Measurements from ENCODE around the gene SKOR1. TPM values are rescaled to one million over a fixed set of nuclear protein-coding genes. Genes with fewer than 3 reads are reported as not detected.

The SKOR1 gene, protein sequence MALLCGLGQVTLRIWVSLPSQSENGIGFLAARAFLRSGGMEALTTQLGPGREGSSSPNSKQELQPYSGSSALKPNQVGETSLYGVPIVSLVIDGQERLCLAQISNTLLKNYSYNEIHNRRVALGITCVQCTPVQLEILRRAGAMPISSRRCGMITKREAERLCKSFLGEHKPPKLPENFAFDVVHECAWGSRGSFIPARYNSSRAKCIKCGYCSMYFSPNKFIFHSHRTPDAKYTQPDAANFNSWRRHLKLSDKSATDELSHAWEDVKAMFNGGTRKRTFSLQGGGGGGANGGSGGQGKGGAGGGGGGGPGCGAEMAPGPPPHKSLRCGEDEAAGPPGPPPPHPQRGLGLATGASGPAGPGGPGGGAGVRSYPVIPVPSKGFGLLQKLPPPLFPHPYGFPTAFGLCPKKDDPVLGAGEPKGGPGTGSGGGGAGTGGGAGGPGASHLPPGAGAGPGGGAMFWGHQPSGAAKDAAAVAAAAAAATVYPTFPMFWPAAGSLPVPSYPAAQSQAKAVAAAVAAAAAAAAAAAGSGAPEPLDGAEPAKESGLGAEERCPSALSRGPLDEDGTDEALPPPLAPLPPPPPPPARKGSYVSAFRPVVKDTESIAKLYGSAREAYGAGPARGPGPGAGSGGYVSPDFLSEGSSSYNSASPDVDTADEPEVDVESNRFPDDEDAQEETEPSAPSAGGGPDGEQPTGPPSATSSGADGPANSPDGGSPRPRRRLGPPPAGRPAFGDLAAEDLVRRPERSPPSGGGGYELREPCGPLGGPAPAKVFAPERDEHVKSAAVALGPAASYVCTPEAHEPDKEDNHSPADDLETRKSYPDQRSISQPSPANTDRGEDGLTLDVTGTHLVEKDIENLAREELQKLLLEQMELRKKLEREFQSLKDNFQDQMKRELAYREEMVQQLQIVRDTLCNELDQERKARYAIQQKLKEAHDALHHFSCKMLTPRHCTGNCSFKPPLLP
- 0.75 TPM for polyA plus RNA-seq (2012; ENCODE audit: insufficient read length, low read depth)

DNA sequence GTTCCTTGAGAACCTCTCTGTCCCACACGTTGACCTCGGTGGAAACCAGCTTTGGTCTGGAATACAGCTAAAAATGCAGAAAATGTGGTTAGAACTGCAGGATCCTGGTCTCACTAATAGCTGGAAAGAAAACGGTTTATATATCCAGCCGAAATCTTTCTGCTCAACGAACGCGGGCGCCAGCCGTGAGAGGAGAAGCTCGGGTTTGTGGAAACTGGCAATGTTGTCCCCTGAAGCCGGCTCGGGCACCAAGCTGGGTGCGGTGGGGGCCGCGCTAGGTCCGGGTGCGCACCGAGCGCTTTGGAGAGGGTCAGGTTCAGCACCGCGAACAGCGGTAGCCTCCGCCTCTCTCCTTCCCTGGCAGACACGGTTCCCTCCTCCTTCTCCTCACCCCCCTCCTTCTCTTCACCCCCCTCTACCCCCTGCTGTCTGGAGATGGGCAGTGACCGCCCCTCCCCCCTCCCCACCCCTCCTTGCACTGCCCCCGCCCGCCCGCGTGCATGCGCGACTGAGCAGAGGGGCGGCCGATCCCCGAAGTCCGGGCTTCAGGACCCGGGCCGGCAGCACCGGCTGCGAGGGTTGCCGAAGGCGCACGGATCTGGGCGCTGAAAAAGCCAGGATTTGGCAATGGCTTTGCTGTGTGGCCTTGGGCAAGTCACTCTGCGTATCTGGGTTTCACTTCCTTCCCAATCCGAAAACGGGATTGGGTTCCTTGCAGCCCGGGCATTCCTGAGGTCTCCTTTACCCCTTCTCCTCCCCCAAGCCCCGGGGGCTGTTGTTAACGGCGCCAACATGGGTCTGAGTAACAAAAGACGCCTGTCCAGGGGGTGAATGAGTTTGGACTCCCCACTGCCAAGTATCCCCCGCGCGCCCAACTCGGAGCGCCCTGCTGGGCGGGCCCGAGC is at the start of gene SKOR1:
Gene SKOR1, plus strand, starts transcription at position 534 of the 905 bp plus-strand sequence. Its CDS starts 94 bp downstream, at position 628.
- TF ChIP-seq, protein P1, sequence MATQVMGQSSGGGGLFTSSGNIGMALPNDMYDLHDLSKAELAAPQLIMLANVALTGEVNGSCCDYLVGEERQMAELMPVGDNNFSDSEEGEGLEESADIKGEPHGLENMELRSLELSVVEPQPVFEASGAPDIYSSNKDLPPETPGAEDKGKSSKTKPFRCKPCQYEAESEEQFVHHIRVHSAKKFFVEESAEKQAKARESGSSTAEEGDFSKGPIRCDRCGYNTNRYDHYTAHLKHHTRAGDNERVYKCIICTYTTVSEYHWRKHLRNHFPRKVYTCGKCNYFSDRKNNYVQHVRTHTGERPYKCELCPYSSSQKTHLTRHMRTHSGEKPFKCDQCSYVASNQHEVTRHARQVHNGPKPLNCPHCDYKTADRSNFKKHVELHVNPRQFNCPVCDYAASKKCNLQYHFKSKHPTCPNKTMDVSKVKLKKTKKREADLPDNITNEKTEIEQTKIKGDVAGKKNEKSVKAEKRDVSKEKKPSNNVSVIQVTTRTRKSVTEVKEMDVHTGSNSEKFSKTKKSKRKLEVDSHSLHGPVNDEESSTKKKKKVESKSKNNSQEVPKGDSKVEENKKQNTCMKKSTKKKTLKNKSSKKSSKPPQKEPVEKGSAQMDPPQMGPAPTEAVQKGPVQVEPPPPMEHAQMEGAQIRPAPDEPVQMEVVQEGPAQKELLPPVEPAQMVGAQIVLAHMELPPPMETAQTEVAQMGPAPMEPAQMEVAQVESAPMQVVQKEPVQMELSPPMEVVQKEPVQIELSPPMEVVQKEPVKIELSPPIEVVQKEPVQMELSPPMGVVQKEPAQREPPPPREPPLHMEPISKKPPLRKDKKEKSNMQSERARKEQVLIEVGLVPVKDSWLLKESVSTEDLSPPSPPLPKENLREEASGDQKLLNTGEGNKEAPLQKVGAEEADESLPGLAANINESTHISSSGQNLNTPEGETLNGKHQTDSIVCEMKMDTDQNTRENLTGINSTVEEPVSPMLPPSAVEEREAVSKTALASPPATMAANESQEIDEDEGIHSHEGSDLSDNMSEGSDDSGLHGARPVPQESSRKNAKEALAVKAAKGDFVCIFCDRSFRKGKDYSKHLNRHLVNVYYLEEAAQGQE (IDR thresholded peaks at IDR 0.05; ENCODE audit: insufficient read depth in 1 of 2, low read depth in 2 of 2, low read length in 2 of 2), result peak; percentile 91 to 92
- TF ChIP-seq FOXP2 (optimal IDR thresholded peaks at IDR 0.05; ENCODE audit: borderline replicate concordance, extremely low read depth, extremely low read length, insufficient read depth) (no peak), TAF1 (IDR thresholded peaks at IDR 0.05; ENCODE audit: borderline replicate concordance, insufficient read depth, low read length) (no peak), POLR2AphosphoS5 (IDR thresholded peaks at IDR 0.05; ENCODE audit: low read depth, low read length) (no peak), SIN3A (IDR thresholded peaks at IDR 0.05; ENCODE audit: borderline replicate concordance, insufficient read depth, low read length) (no peak)

DNA sequence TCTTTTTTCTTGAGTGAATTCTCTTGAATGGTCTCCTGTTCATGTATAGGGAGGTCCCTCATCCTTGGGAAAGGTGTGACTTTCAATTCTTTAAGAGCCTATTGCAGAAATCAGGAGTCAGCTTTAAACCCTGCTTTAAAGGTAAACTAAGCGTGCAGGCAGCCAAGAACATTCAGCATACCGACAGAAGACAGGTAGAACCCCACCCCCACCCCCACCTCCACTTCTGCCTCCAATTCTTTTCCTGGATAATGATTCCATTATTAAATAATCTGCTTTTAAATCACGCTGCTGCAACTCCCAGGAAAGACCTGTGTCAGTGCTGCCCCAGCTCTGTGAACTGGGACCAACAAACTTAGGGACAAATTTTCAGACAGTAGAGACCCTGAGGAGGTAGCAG is 49.3 kb upstream of the SKOR1 start:
- TF ChIP-seq POLR2AphosphoS5 (IDR thresholded peaks at IDR 0.05; ENCODE audit: low read depth, low read length) (no peak), TAF1 (IDR thresholded peaks at IDR 0.05; ENCODE audit: borderline replicate concordance, insufficient read depth, low read length) (no peak), FOXP2 (optimal IDR thresholded peaks at IDR 0.05; ENCODE audit: borderline replicate concordance, extremely low read depth, extremely low read length, insufficient read depth) (no peak), SIN3A (IDR thresholded peaks at IDR 0.05; ENCODE audit: borderline replicate concordance, insufficient read depth, low read length) (no peak)
- TF ChIP-seq, protein P1 (IDR thresholded peaks at IDR 0.05; ENCODE audit: insufficient read depth in 1 of 2, low read depth in 2 of 2, low read length in 2 of 2), result no peak

DNA sequence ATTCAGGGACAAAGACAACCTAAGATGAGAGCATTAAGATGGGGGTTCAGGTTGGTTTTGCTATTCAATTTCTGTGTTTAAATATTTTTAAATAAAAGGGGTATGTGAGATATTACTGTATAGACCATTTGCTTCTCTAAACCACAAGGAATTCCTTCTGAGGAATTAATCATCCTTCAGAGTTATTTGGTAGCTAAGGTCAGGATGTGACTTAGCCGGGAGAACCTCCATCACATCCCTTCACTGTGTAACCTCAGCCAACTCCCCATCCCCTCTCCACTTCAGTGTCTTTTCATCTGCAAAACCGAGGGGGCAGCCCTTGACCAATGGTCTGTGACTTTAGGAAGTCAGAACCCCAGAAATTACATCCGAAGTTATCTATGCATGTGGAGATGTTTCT is 48.7 kb upstream of the SKOR1 start:
- TF ChIP-seq, protein P1 (IDR thresholded peaks at IDR 0.05; ENCODE audit: insufficient read depth in 1 of 2, low read depth in 2 of 2, low read length in 2 of 2), result no peak
- TF ChIP-seq FOXP2 (optimal IDR thresholded peaks at IDR 0.05; ENCODE audit: borderline replicate concordance, extremely low read depth, extremely low read length, insufficient read depth), result no peak
- TF ChIP-seq SIN3A (IDR thresholded peaks at IDR 0.05; ENCODE audit: borderline replicate concordance, insufficient read depth, low read length), result no peak
- no peak for TF ChIP-seq POLR2AphosphoS5 (IDR thresholded peaks at IDR 0.05; ENCODE audit: low read depth, low read length)
- no peak for TF ChIP-seq TAF1 (IDR thresholded peaks at IDR 0.05; ENCODE audit: borderline replicate concordance, insufficient read depth, low read length)

DNA sequence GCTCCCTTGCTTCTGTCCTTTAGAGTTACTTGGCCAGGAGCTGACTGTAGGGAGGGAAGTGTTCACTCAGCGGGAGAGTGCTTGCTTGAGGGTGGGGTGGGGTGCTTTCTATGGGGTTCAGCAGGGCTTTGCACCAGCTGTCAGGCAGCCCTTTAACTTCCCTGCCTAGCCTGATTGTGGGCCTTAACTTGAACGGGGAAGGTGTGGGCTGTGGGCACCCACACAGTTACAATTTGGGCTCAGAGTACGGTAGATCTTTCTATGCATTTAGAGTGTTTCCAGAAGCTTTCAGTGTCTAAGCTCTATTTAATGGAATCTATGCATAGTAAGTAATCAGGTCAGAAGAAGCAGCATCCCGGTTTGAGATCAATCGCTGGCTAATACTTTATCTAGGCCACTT is 48.2 kb upstream of the SKOR1 start:
- TF ChIP-seq, protein P1 (IDR thresholded peaks at IDR 0.05; ENCODE audit: insufficient read depth in 1 of 2, low read depth in 2 of 2, low read length in 2 of 2), result no peak
- no peak for TF ChIP-seq FOXP2 (optimal IDR thresholded peaks at IDR 0.05; ENCODE audit: borderline replicate concordance, extremely low read depth, extremely low read length, insufficient read depth)
- TF ChIP-seq POLR2AphosphoS5 (IDR thresholded peaks at IDR 0.05; ENCODE audit: low read depth, low read length), result no peak
- no peak for TF ChIP-seq TAF1 (IDR thresholded peaks at IDR 0.05; ENCODE audit: borderline replicate concordance, insufficient read depth, low read length)
- TF ChIP-seq SIN3A (IDR thresholded peaks at IDR 0.05; ENCODE audit: borderline replicate concordance, insufficient read depth, low read length), result no peak

Data from PFSK-1 (cell line).